GM18873 (cell line): ENCODE measurements around the gene OR10A6.

ENCODE experiments used
- ATAC-seq: cut with Tn5 transposase; IDR thresholded peaks from one replicate; pipeline ENCODE4 v1.9.1; 2021; ENCODE audit warnings: mild to moderate bottlenecking, moderate library complexity, moderate number of reproducible peaks; ENCODE audit not compliant: unreplicated experiment, low FRiP score

OR10A6 gene, protein sequence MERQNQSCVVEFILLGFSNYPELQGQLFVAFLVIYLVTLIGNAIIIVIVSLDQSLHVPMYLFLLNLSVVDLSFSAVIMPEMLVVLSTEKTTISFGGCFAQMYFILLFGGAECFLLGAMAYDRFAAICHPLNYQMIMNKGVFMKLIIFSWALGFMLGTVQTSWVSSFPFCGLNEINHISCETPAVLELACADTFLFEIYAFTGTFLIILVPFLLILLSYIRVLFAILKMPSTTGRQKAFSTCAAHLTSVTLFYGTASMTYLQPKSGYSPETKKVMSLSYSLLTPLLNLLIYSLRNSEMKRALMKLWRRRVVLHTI

GRCh38 chr11:7931168-7931567, at the start of gene OR10A6:
Gene OR10A6 (minus strand): TSS chr11:7931268. CDS start chr11:7928662, 2,606 bp downstream.
- ATAC-seq: no peak

GRCh38 chr11:7977232-7977917, 46.3 kb upstream of the OR10A6 start:
- no peak for ATAC-seq

GRCh38 chr11:7974668-7975067, 43.6 kb upstream of the OR10A6 start:
- ATAC-seq: no peak

DNA sequence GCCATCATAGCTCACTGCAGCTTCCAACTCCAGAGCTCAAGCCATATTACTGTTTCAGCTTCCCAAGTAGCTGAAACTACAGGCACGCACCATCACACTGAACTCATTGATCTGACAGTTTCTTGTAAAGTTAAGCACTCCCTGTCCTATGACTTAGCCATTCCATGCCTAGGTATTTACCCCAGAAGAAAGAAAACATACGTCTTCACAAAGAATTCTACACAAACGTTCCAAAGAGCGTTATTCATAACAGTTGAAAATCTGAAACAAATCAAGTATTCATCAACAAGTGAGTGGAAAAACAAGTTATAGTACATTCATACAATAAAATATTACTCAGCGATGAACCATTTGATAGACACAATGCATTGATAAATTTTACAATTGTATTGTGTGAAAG, 41.9 kb upstream of the OR10A6 start:
- ATAC-seq: no peak

DNA sequence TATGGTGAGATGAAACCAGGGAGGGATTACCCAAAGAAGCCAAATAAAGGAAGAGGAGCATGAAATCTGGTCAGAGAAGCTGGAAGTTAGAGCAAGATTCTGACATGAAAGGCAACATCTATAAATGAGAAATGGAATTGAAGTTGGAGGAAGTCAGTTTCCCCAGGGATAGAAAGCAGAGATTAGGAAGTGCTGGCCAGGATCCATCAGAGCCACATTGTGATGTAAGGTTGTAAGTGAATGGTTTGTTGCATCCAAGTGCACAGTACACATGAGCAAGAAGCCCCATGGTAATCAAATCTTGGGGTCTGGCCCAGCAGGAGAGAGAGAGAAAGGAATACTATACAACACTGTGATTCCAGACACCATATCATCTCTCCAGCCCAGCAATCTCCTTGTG, 40.8 kb upstream of the OR10A6 start:
- no peak for ATAC-seq

- no peak for ATAC-seq
Observed at GRCh38 chr11:7969756-7970646, 38.9 kb upstream of the OR10A6 start.

GRCh38 chr11:7968686-7969085, 37.6 kb upstream of the OR10A6 start:
- ATAC-seq: no peak

DNA sequence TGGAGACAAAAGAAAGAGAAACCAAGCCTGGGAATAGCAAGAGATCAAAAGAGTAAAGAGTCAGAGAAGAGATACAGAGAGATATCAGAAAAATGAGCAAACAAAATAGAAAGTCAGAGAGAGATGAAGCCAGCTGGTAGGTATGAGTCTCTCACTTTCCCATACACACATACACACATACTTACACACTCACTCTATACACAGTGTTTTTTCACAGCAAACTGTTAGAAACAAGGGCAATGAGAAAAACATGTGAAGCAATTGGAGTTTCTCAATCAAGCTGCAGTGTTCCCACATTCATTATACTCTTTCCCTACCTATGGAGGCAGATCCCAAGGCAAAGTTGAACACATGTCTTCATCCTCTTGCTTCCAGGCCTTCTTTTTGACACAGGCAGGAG, 36.8 kb upstream of the OR10A6 start:
- no peak for ATAC-seq

- no peak for ATAC-seq
Observed at GRCh38 chr11:7967097-7967496, 36.0 kb upstream of the OR10A6 start.

DNA sequence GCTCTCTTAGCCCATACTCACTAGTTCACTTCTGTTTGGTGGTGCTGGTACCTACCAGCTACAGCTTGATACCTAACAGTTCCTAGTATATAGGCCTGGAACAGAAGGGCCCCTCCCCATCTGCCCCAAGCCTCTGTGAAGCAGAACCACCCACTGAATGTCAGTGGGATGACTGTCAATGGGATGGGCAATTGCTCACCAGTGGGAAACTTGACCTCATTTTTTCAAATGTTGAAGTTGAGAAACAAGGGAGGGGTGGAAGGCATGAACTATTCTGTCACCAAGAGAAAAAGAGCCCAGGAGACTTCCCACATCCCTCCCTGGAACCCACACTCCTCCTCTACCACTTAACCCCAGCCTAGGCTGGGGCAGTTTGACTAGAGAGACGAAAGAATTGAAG, 34.3 kb upstream of the OR10A6 start, which contains the start of gene NLRP10:
Gene NLRP10, minus strand, starts transcription at position 62 of the 400 bp plus-strand sequence. CDS start 1,952 bp downstream, outside the sequence.
- no peak for ATAC-seq

GRCh38 chr11:7964873-7965272, 33.8 kb upstream of the OR10A6 start:
- no peak for ATAC-seq

GRCh38 chr11:7964261-7964660, 33.2 kb upstream of the OR10A6 start:
- no peak for ATAC-seq

GRCh38 chr11:7955191-7955590, 24.1 kb upstream of the OR10A6 start:
- no peak for ATAC-seq

GRCh38 chr11:7949934-7950333, 18.9 kb upstream of the OR10A6 start:
- ATAC-seq: no peak

- no peak for ATAC-seq
Observed at GRCh38 chr11:7944123-7944522, 13.1 kb upstream of the OR10A6 start.

- no peak for ATAC-seq
Observed at GRCh38 chr11:7941608-7942007, 10.5 kb upstream of the OR10A6 start, which contains the start of gene OR10A3. Gene OR10A3 (minus strand): TSS chr11:7941708. CDS start chr11:7939520, 2,188 bp downstream.

DNA sequence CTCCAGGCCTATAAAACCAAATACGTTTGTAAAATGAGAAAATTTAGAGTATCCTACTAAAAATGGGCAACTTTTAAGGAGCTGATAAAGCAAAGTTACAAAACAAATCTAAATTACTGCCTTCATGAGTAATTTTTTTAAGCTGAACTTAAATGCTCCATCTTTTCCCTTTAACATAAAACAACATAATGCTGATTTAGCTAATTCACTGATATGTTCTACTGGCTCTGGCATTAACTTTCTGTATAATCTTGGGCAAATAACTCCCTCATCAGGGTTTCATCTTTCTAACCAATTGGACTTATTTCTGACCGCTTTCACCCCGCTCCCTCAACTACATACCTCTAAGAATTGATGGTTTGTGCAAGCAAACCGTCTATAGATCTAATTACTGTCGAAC, 10.1 kb upstream of the OR10A6 start:
- no peak for ATAC-seq

DNA sequence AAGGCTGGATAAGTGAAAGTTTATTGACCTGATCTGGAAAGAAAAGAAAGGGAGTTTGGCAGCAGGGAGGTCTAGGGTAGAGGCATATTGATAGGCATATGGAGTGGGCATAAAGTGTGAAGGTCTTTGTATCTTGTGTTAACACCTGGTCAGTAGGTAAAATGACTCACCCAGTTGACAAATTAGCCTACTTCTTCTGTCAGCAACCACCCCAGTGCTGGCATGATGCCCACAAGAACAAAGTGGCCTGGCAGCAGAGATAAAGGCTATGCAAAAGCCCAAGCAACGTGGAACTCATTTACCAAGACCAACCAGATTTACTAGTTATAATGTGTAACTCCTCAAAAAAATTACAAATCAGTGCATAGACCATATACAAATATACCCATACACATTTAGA, 5.5 kb upstream of the OR10A6 start:
- no peak for ATAC-seq

GRCh38 chr11:7927635-7928034, 3.4 kb downstream of the OR10A6 start:
- no peak for ATAC-seq

DNA sequence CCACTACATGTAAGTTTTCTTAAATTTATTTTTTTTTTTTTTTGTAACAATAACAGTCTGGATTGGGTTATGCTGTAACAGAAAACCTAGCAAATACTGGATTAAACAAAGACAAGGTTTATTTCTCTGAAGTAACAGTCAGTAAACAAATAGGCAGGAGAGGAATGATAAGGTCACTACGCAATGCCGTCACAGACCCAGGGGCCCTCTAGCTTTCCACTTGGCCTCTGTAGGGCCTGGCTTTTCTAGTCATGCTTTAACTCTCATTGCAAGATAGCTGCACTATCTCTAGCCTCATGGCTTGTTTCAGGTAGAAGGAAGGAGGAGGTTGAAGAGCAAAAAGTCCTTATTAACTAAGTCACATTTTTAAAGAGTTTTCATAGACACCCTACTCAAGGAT, 6.5 kb downstream of the OR10A6 start:
- ATAC-seq: no peak

GRCh38 chr11:7918141-7918540, 12.9 kb downstream of the OR10A6 start:
- ATAC-seq: no peak
